Subcutaneous adipose tissue (tissue), 4 donors: ENCODE data around the gene PRR3. TPM values are rescaled to one million over a fixed set of nuclear protein-coding genes. Genes with fewer than 3 reads are reported as not detected.

Experiments
- CTCF ChIP-seq: fragments of 450-650 bp; IDR thresholded peaks from one replicate; pipeline ENCODE4 v1.5.1; 2016; ENCODE audit warnings: low read depth, mild to moderate bottlenecking, control low read depth, antibody characterized with exemption, moderate library complexity
- total RNA-seq, 4 donors: library from RNA; depleted of rRNA; stranded (reverse); fragments of >200 nt; gene quantifications; one replicate each; pipeline ENCODE4 v1.1.0, GENCODE V29; 2016

PRR3 gene
- total RNA-seq, 4 donors from 2014 or later = 2.4 to 4.4 (median 4.2) TPM

GRCh38 chr6:30554404-30554803 lies 2.7 kb upstream of the PRR3 start:
- no peak for TF ChIP-seq CTCF

GRCh38 chr6:30554962-30555815 lies 1.9 kb upstream of the PRR3 start:
- TF ChIP-seq CTCF = no peak

- TF ChIP-seq CTCF = no peak
These were observed 1.4 kb upstream of the PRR3 start for GRCh38 chr6:30555816-30556065.

GRCh38 chr6:30556066-30556905 lies 809 bp upstream of the PRR3 start, which contains the start of gene GNL1:
GNL1 (minus strand) TSS chr6:30556489; CDS start chr6:30556203, 286 bp downstream.
- no peak for TF ChIP-seq CTCF

GRCh38 chr6:30557683-30557981 lies 537 bp downstream of the PRR3 start:
- TF ChIP-seq CTCF = no peak

GRCh38 chr6:30560930-30561329 lies 3.8 kb downstream of the PRR3 start:
- TF ChIP-seq CTCF = no peak
